ENCODE results near the gene RNU7-1. TPM values are rescaled to one million over a fixed set of nuclear protein-coding genes. Genes with fewer than 3 reads are reported as not detected.

Gene RNU7-1
- total and polyA plus RNA-seq, 2 donors (not counting 1 experiment from before 2014, with no cell fraction given) = not detected

DNA sequence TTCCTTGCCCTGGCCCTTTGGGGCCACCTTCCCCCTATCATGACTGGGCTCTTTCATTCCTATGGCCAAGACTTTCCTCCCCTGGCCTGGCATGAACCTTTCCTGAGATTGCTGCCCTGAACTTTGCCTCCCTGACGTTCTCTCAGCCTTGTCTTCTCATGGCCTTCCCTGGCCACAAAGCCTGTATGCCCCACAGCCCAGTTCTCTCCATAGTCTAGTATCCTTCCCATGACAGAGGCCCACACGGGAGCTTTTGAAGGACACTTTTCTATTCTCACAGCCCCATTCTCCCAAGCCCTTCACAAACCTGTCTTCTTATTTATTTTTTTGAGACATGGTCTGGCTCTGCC lies 4.5 kb upstream of the RNU7-1 start:
- H3K9me3 ChIP-seq (ENCODE audit: control extremely low read depth in 1 of 3, control insufficient read depth in 2 of 3, insufficient read depth in 1 of 3, low read length in 2 of 3) = no peaks in the 10 kb centered on the region
- no peaks in the 10 kb centered on the region for H3K9me3 Mint-ChIP-seq (ENCODE audit: insufficient read depth)
- no peak overlapping the region for H2AFZ ChIP-seq (ENCODE audit: insufficient read depth, low read depth, low read length, poor library complexity, severe bottlenecking)
- POLR2A ChIA-PET = interaction anchor here (1.1 to 18.5 kb wide), 3 partner anchors 19 to 70 kb away, joined by 3 to 662 read pairs (median 3); partner anchors contain the start of genes PTPN6 and SPSB2
- TF ChIP-seq EZH2 (IDR thresholded peaks at IDR 0.05; ENCODE audit: borderline replicate concordance, insufficient read depth, low read depth, low read length, poor library complexity, severe bottlenecking) = no peak
- TF ChIP-seq, protein P1, sequence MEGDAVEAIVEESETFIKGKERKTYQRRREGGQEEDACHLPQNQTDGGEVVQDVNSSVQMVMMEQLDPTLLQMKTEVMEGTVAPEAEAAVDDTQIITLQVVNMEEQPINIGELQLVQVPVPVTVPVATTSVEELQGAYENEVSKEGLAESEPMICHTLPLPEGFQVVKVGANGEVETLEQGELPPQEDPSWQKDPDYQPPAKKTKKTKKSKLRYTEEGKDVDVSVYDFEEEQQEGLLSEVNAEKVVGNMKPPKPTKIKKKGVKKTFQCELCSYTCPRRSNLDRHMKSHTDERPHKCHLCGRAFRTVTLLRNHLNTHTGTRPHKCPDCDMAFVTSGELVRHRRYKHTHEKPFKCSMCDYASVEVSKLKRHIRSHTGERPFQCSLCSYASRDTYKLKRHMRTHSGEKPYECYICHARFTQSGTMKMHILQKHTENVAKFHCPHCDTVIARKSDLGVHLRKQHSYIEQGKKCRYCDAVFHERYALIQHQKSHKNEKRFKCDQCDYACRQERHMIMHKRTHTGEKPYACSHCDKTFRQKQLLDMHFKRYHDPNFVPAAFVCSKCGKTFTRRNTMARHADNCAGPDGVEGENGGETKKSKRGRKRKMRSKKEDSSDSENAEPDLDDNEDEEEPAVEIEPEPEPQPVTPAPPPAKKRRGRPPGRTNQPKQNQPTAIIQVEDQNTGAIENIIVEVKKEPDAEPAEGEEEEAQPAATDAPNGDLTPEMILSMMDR (IDR thresholded peaks at IDR 0.05) = no peak
- H3K27me3 ChIP-seq (replicated peaks in 1 of 4; ENCODE audit: control extremely low read depth in 1 of 4, control insufficient read depth in 3 of 4, insufficient read depth in 4 of 4, low read length in 3 of 4) = no peaks in the 10 kb centered on the region
- WGBS (ENCODE audit: insufficient coverage) = 89% methylated on average over 2 of the region's 2 CpGs
- intact Hi-C loops (cut with micrococcal nuclease) = loop anchor here (5.0 kb wide), 1 partner anchor 87 kb away; the partner anchor contains the start of genes CDCA3 and USP5
- peak overlapping the region; percentile 86 for H3K27ac Mint-ChIP-seq
- ATAC-seq (ENCODE audit: low read depth) (no peak), DNase-seq (no peak)
- no peak overlapping the region for H3K9ac ChIP-seq (ENCODE audit: low read length)
- H3K4me3 Mint-ChIP-seq = peak overlapping the region; percentile 66
- H3K27ac ChIP-seq (ENCODE audit: low read length in 2 of 2) = no peak overlapping the region
- H3K4me2 ChIP-seq (replicated peaks; ENCODE audit: low read depth, low read length, poor library complexity, severe bottlenecking) = no peak overlapping the region
- peaks cover 24 to 45% of the 10 kb centered on the region in 2 donors for H3K4me1 ChIP-seq (ENCODE audit: control insufficient read depth in 2 of 2, insufficient read depth in 2 of 2, low read length in 2 of 2)
- peaks cover 20% of the 10 kb centered on the region for H3K79me2 ChIP-seq (ENCODE audit: control insufficient read depth, insufficient read depth, low read length)
- CTCF ChIA-PET = interaction anchor here (0.8 to 16.6 kb wide), 13 partner anchors 8 to 250 kb away, joined by 3 to 944 read pairs (median 4); partner anchors contain the start of gene ZNF384
- peaks cover 42% of the 10 kb centered on the region for H3K4me1 Mint-ChIP-seq
- H4K20me1 ChIP-seq (ENCODE audit: control insufficient read depth, insufficient read depth, low read length, poor library complexity, severe bottlenecking) = no peaks in the 10 kb centered on the region
- no peak overlapping the region for H3K4me3 ChIP-seq (ENCODE audit: control extremely low read depth in 1 of 5, extremely low read depth in 1 of 5, insufficient read depth in 1 of 5, low read depth in 2 of 5, low read length in 4 of 5)
- no peaks in the 10 kb centered on the region for H3K27me3 Mint-ChIP-seq
- H3K36me3 ChIP-seq (replicated peaks in 1 of 2; ENCODE audit: control extremely low read depth in 1 of 2, control insufficient read depth in 1 of 2, extremely low read depth in 1 of 2, insufficient read depth in 2 of 2, low read length in 1 of 2) = peaks cover 0 to 13% of the 10 kb centered on the region in 2 experiments

DNA sequence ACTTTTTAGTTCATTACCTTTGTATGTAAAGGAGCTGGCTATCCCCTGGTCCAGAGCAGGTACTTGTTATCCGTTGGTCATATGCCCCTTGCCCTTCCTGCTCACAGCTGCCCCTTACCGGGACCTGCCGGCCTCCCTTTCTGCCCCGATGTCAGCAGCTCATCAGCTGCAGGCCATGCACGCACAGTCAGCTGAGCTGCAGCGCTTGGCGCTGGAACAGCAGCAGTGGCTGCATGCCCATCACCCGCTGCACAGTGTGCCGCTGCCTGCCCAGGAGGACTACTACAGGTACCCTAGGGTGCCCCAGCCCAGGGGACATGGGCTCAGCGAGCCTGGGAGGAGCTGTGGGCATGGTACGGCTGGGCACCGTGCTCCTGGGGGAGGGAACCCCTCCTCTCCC lies 2.3 kb upstream of the RNU7-1 start:
- Histone ChIP-seq H3K4me2 (replicated peaks; ENCODE audit: low read depth, low read length, poor library complexity, severe bottlenecking) (no peak overlapping the region), H3K9me3 (ENCODE audit: control extremely low read depth in 1 of 3, control insufficient read depth in 2 of 3, insufficient read depth in 1 of 3, low read length in 2 of 3) (no peaks in the 10 kb centered on the region), H2AFZ (ENCODE audit: insufficient read depth, low read depth, low read length, poor library complexity, severe bottlenecking) (no peak overlapping the region), H3K36me3 (replicated peaks in 1 of 2; ENCODE audit: control extremely low read depth in 1 of 2, control insufficient read depth in 1 of 2, extremely low read depth in 1 of 2, insufficient read depth in 2 of 2, low read length in 1 of 2) (peaks cover 0 to 10% of the 10 kb centered on the region in 2 experiments), H3K27ac (ENCODE audit: low read length in 2 of 2) (no peak overlapping the region), H4K20me1 (ENCODE audit: control insufficient read depth, insufficient read depth, low read length, poor library complexity, severe bottlenecking) (no peaks in the 10 kb centered on the region), H3K4me1 (ENCODE audit: control insufficient read depth in 2 of 2, insufficient read depth in 2 of 2, low read length in 2 of 2) (peaks cover 37 to 60% of the 10 kb centered on the region in 2 donors), H3K4me3 (ENCODE audit: control extremely low read depth in 1 of 5, extremely low read depth in 1 of 5, insufficient read depth in 1 of 5, low read depth in 2 of 5, low read length in 4 of 5) (no peak overlapping the region), H3K27me3 (replicated peaks in 1 of 4; ENCODE audit: control extremely low read depth in 1 of 4, control insufficient read depth in 3 of 4, insufficient read depth in 4 of 4, low read length in 3 of 4) (no peaks in the 10 kb centered on the region), H3K79me2 (ENCODE audit: control insufficient read depth, insufficient read depth, low read length) (peaks cover 19% of the 10 kb centered on the region), H3K9ac (ENCODE audit: low read length) (no peak overlapping the region)
- ChIA-PET POLR2A (interaction anchor here (0.7 to 18.5 kb wide), 2 partner anchors 17 to 68 kb away, joined by 3 to 662 read pairs; partner anchors contain the start of genes PTPN6 and SPSB2), CTCF (interaction anchor here (0.8 to 16.6 kb wide), 7 partner anchors 16 to 167 kb away, joined by 3 to 944 read pairs (median 4); partner anchors contain the start of gene SPSB2)
- intact Hi-C loops (cut with micrococcal nuclease) = loop anchor here (10.0 kb wide), 1 partner anchor 306 kb away; the partner anchor contains the start of gene LPAR5
- peaks cover 56% of the 10 kb centered on the region for H3K4me1 Mint-ChIP-seq
- H3K9me3 Mint-ChIP-seq (ENCODE audit: insufficient read depth) = no peaks in the 10 kb centered on the region
- ATAC-seq (ENCODE audit: low read depth) (no peak), DNase-seq (no peak)
- no peak overlapping the region for H3K4me3 Mint-ChIP-seq
- H3K27me3 Mint-ChIP-seq = no peaks in the 10 kb centered on the region
- WGBS (ENCODE audit: insufficient coverage) = 97% methylated on average over 11 of the region's 12 CpGs
- TF ChIP-seq EZH2 (IDR thresholded peaks at IDR 0.05; ENCODE audit: borderline replicate concordance, insufficient read depth, low read depth, low read length, poor library complexity, severe bottlenecking) = no peak
- TF ChIP-seq, protein P1 (IDR thresholded peaks at IDR 0.05) = no peak
- peak overlapping the region; percentile 46 for H3K27ac Mint-ChIP-seq

All from B cell (primary cell).